ENCODE results near the gene NHLRC4.

DNA sequence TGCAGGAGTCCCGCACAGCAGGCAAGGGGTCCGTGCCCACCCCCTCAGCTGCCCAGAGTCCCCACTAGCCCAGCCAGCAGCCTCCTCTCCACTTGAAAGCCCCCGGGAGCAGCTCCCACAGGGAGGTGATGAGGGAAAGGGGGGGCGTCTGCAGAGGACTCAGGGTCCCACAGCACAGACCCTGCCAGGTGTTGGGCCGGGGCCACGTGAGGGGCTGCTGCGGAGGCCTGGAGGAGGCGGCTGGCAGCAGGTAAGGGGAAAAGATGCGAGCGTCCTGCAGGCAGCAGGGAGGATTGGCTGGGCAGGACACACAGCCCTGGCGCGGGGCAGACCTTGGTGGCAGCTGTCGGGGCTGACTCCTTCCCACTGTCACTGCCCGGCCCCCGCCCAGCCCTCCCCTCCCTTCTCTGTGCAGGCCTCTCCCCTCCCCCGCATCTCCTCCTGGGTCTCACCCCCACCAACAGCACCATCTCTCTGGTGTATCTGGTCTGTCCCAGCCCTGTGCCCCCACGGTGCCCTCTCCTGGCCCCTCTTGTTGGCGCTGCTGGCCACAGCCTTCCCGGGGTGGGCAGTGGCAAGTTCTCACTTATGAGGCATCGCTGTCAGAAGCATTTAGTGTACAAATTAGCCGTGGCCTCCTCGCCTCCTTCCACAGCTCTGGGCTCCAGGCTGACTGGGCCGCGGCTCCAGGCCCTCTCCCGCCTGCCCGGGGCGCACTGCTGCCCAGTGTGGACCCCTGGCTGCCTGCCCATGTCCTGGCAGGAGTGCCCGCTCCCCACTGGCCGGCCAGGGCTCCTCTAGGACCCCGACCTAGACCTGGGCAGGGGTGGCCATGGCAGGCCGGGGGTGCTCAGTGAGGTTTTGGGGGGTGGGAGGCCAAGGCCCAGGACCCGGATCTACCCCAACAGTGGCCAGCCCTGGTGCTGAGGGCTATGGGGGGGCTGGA is 11.0 kb upstream of the NHLRC4 start:
- TF ChIP-seq, protein P1, sequence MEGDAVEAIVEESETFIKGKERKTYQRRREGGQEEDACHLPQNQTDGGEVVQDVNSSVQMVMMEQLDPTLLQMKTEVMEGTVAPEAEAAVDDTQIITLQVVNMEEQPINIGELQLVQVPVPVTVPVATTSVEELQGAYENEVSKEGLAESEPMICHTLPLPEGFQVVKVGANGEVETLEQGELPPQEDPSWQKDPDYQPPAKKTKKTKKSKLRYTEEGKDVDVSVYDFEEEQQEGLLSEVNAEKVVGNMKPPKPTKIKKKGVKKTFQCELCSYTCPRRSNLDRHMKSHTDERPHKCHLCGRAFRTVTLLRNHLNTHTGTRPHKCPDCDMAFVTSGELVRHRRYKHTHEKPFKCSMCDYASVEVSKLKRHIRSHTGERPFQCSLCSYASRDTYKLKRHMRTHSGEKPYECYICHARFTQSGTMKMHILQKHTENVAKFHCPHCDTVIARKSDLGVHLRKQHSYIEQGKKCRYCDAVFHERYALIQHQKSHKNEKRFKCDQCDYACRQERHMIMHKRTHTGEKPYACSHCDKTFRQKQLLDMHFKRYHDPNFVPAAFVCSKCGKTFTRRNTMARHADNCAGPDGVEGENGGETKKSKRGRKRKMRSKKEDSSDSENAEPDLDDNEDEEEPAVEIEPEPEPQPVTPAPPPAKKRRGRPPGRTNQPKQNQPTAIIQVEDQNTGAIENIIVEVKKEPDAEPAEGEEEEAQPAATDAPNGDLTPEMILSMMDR (IDR thresholded peaks at IDR 0.05), result no peak
- no peak for TF ChIP-seq EP300 (IDR thresholded peaks at IDR 0.05)
- no peak for TF ChIP-seq POLR2A (IDR thresholded peaks at IDR 0.05)
- TF ChIP-seq POLR2AphosphoS5 (IDR thresholded peaks at IDR 0.05), result no peak

All from stomach (tissue), 4 donors.